HepG2 (cell line): ENCODE data around the gene GPATCH4.

Experiments
- EZH2 ChIP-seq: conservative IDR thresholded peaks from 2 replicates; pipeline ENCODE4 v1.6.1; 2012; ENCODE audit warnings: mild to moderate bottlenecking, low read depth, low read length, moderate library complexity
- KDM1A ChIP-seq: IDR thresholded peaks from 2 replicates; pipeline ENCODE4 v1.6.1; 2016; ENCODE audit warnings: missing compliant biosample characterization
- POLR2A ChIP-seq, 2 experiments: IDR thresholded peaks; 2 replicates each; pipeline ENCODE4 v1.6.1; 2011; ENCODE audit warnings: low read depth in 2 of 2, low read length in 2 of 2, mild to moderate bottlenecking in 1 of 2, moderate library complexity in 1 of 2; ENCODE audit not compliant: insufficient read depth in 1 of 2
- YY1 ChIP-seq: IDR thresholded peaks from 2 replicates; pipeline ENCODE4 v1.6.1; 2011; ENCODE audit warnings: low read length, low read depth, moderate library complexity, mild to moderate bottlenecking; ENCODE audit not compliant: insufficient read depth, insufficient replicate concordance
- ZNF274 ChIP-seq: sonication (generic); formaldehyde crosslinking; IDR thresholded peaks from 2 replicates; pipeline ENCODE4 v1.5.1; 2020; ENCODE audit warnings: mild to moderate bottlenecking, missing genetic modification reagents

- TF ChIP-seq POLR2A (IDR thresholded peaks at IDR 0.05; ENCODE audit: insufficient read depth in 1 of 2, low read depth in 2 of 2, low read length in 2 of 2) (no peak), EZH2 (no peak), YY1 (no peak), KDM1A (CRISPR knock-in tag) (no peak), ZNF274 (CRISPR knock-in tag) (no peak)
Measured at GRCh38 chr1:156632355-156632754, 31.1 kb upstream of the GPATCH4 start.
